Measurements from ENCODE around the gene ANKRD36B.
"Not testable (repeated sequence)": the region's sequence is repeated elsewhere in the genome, so short reads cannot be mapped to it uniquely, and the experiment has no call there.

DNA sequence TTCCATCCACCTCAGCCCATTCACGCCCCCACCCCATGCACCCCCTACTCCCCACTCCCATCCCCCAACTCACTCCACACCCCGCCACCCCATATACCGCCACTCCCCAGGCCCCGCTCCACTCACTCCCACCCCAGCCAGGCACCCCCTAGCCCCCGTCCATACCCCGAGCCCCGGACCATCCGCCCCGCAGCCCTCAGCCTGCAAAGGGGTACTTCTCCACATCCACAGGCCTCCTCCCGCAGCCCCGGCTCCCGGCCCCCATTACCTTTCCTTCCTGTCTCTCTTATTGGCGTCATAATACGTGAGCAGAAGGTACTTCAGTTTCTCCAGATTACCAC is 450 bp downstream of the ANKRD36B start:
- TF ChIP-seq, protein P1, sequence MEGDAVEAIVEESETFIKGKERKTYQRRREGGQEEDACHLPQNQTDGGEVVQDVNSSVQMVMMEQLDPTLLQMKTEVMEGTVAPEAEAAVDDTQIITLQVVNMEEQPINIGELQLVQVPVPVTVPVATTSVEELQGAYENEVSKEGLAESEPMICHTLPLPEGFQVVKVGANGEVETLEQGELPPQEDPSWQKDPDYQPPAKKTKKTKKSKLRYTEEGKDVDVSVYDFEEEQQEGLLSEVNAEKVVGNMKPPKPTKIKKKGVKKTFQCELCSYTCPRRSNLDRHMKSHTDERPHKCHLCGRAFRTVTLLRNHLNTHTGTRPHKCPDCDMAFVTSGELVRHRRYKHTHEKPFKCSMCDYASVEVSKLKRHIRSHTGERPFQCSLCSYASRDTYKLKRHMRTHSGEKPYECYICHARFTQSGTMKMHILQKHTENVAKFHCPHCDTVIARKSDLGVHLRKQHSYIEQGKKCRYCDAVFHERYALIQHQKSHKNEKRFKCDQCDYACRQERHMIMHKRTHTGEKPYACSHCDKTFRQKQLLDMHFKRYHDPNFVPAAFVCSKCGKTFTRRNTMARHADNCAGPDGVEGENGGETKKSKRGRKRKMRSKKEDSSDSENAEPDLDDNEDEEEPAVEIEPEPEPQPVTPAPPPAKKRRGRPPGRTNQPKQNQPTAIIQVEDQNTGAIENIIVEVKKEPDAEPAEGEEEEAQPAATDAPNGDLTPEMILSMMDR (IDR thresholded peaks at IDR 0.05; ENCODE audit: borderline replicate concordance, extremely low read depth, low read length, poor library complexity, severe bottlenecking): not testable (repeated sequence)
- TF ChIP-seq EZH2 (IDR thresholded peaks at IDR 0.05; ENCODE audit: borderline replicate concordance, low read depth, low read length, severe bottlenecking): not testable (repeated sequence)

Measured in DND-41 (cell line).